22Rv1 (cell line): ENCODE results near the gene JADE1.

Experiments
- ZFX ChIP-seq: fragments of 450-650 bp; IDR thresholded peaks from 2 replicates; pipeline ENCODE4 v1.6.1; 2017; ENCODE audit warnings: antibody characterized with exemption, borderline replicate concordance
- TF ChIP-seq, protein P1 (sequence below): fragments of 450-650 bp; IDR thresholded peaks from 2 replicates; pipeline ENCODE4 v1.5.1; 2017; ENCODE audit warnings: mild to moderate bottlenecking

DNA sequence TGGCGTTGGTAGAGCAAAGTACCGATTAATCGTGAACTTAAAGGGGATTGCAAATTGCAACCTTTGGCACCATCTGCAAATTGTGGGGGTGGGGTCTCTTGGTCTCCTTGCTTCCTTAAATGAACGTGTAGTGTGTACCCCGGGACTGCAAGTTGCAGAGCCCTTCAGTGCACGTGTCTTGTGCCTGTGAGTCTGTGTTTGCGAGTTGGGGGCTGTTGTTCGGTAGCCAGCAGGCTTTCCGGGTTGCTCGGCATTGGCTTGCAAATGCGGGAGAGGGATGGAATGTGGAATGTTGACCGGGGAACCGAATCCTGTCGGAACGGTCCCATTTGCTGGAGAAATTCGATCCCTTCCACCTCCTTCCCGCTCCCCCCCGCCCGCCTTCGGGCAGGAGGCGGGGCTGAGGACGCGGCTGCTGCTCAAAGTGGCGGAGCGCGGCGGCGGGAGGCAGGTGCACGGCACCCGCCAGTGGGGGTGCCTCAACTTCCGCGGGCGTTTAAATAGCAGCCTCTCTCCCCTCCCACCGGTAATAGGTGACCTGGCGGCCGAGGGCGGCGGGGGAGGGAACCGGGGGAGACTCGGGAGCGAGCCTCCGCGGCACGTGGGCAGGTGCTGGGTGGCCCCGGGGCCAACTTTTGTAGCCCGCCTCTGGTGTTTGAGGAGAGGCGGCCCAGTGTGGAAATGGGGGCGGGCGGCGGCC lies 1.5 kb downstream of the JADE1 start:
- TF ChIP-seq, protein P1, sequence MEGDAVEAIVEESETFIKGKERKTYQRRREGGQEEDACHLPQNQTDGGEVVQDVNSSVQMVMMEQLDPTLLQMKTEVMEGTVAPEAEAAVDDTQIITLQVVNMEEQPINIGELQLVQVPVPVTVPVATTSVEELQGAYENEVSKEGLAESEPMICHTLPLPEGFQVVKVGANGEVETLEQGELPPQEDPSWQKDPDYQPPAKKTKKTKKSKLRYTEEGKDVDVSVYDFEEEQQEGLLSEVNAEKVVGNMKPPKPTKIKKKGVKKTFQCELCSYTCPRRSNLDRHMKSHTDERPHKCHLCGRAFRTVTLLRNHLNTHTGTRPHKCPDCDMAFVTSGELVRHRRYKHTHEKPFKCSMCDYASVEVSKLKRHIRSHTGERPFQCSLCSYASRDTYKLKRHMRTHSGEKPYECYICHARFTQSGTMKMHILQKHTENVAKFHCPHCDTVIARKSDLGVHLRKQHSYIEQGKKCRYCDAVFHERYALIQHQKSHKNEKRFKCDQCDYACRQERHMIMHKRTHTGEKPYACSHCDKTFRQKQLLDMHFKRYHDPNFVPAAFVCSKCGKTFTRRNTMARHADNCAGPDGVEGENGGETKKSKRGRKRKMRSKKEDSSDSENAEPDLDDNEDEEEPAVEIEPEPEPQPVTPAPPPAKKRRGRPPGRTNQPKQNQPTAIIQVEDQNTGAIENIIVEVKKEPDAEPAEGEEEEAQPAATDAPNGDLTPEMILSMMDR = no peak
- no peak for TF ChIP-seq ZFX
